K562 (cell line): ENCODE results near the gene MVK. TPM values are rescaled to one million over a fixed set of nuclear protein-coding genes. Genes with fewer than 3 reads are reported as not detected.

Experiments
- ATAC-seq: fragments of 200-7000 bp; cut with Tn5 transposase; 3 replicates; pipeline ENCODE4 v1.9.1; 2020; ENCODE audit warnings: moderate library complexity
- BruUV-seq: library from RNA; stranded (reverse); fragments of 400-500 nt; replicated peaks from 2 replicates; lab custom pipeline; 2021; lab: Mats Ljungman, UMichigan
- CTCF ChIA-PET: fragments of 300-600 bp; formaldehyde crosslinking; extraction: SDS; loops from one replicate; lab custom pipeline; 2021; ENCODE audit warnings: low intra/inter-chr PET ratio; lab: Yijun Ruan, JAX
- POLR2A ChIA-PET: fragments of 300-600, 350-650 bp; sonication (Branson Sonifier 250); formaldehyde crosslinking; extraction: SDS; loops from one replicate; lab custom pipeline; 2021; ENCODE audit warnings: antibody characterized with exemption, inconsistent platforms; lab: Yijun Ruan, JAX
- DNase-seq, 4 experiments: peaks; one replicate each; pipeline versions ENCODE4 v3.0.0 to v3.0.0-alpha.2; 2011 to 2018; ENCODE audit warnings: low spot score in 3 of 4, mixed read lengths in 3 of 4; ENCODE audit errors: extremely low read depth in 1 of 4
- FAIRE-seq: peaks from 2 replicates; lab custom pipeline; 2011; peaks lifted over from hg19 to GRCh38; lab: Jason Lieb, UNC
- H2AFZ ChIP-seq: 2 replicates; pipeline ENCODE4 v1.6.0; 2011; ENCODE audit warnings: low read depth, low read length, control low read depth, inconsistent platforms
- H3K27ac ChIP-seq: fragments of 200-600 bp; 3 replicates; pipeline ENCODE4 v1.8.0; 2011; ENCODE audit warnings: low read depth, mild to moderate bottlenecking, control low read depth, inconsistent platforms, low read length, moderate library complexity, mixed read lengths; ENCODE audit errors: extremely low read depth
- H3K27me3 ChIP-seq, 2 experiments: fragments of 300-600 bp in 1 of 2; 2 replicates in 1 of 2; 3 replicates in 1 of 2; pipeline versions ENCODE4 v1.6.0 to v1.8.0; 2011; ENCODE audit warnings: inconsistent platforms in 2 of 2, low read length in 2 of 2, mild to moderate bottlenecking in 1 of 2, mixed read lengths in 1 of 2, moderate library complexity in 1 of 2; ENCODE audit not compliant: control insufficient read depth in 2 of 2, insufficient read depth in 2 of 2
- H3K36me3 ChIP-seq: fragments of 300-600 bp; 3 replicates; pipeline ENCODE4 v1.8.0; 2011; ENCODE audit warnings: mild to moderate bottlenecking, low read length, inconsistent platforms; ENCODE audit not compliant: control insufficient read depth, insufficient read depth
- H3K4me1 ChIP-seq, 2 experiments: fragments of 200-600 bp in 1 of 2; replicated peaks in 1 of 2; 2 replicates in 1 of 2; 3 replicates in 1 of 2; pipeline versions ENCODE4 v1.5.1 to v1.8.0; 2011; ENCODE audit warnings: inconsistent platforms in 2 of 2, low read length in 2 of 2, mild to moderate bottlenecking in 1 of 2, mixed read lengths in 1 of 2, moderate library complexity in 1 of 2; ENCODE audit not compliant: control insufficient read depth in 2 of 2, insufficient read depth in 2 of 2
- H3K4me2 ChIP-seq: 2 replicates; pipeline ENCODE4 v1.6.1; 2011; ENCODE audit warnings: low read length, control low read depth, inconsistent platforms, mixed read lengths; ENCODE audit not compliant: insufficient read depth
- H3K4me3 ChIP-seq: fragments of 200-600 bp; sonication (generic), shearing (Covaris generic); 2 replicates; pipeline ENCODE4 v1.5.1; 2016; ENCODE audit warnings: control low read depth, inconsistent platforms
- H3K79me2 ChIP-seq: fragments of 200-600 bp; 3 replicates; pipeline ENCODE4 v1.8.0; 2011; ENCODE audit warnings: low read length, inconsistent platforms; ENCODE audit not compliant: control insufficient read depth, insufficient read depth
- H3K9ac ChIP-seq, 2 experiments: 2 replicates each; pipeline versions ENCODE4 v1.6.0 to v1.6.1; 2011; ENCODE audit warnings: low read depth in 2 of 2, low read length in 2 of 2, control low read depth in 1 of 2, inconsistent platforms in 1 of 2, mild to moderate bottlenecking in 1 of 2, mixed read lengths in 1 of 2; ENCODE audit not compliant: insufficient read depth in 1 of 2
- H3K9me1 ChIP-seq: one replicate; pipeline ENCODE4 v1.6.0; 2011; ENCODE audit warnings: inconsistent platforms, mild to moderate bottlenecking, low read length, moderate library complexity; ENCODE audit not compliant: control insufficient read depth, insufficient read depth
- H3K9me3 ChIP-seq: replicated peaks from 2 replicates; pipeline ENCODE4 v1.5.1; 2011; ENCODE audit warnings: low read depth, low read length, inconsistent platforms; ENCODE audit not compliant: control insufficient read depth, insufficient read depth
- H4K20me1 ChIP-seq: replicated peaks from 2 replicates; pipeline ENCODE4 v1.6.1; 2011; ENCODE audit warnings: low read length, inconsistent platforms, mixed read lengths; ENCODE audit not compliant: control insufficient read depth, insufficient read depth
- ARHGAP35 ChIP-seq: fragments of 450-650 bp; IDR thresholded peaks from 2 replicates; pipeline ENCODE4 v1.6.1; 2018; ENCODE audit not compliant: partially characterized antibody
- FOSL1 ChIP-seq: fragments of 200-800 bp; sonication (Bioruptor generic); conservative IDR thresholded peaks from 2 replicates; pipeline ENCODE4 v1.6.1; 2016; ENCODE audit warnings: missing genetic modification characterization, missing compliant biosample characterization
- FOXA1 ChIP-seq: fragments of 450-650 bp; IDR thresholded peaks from 2 replicates; pipeline ENCODE4 v1.6.1; 2016; ENCODE audit warnings: mild to moderate bottlenecking, borderline replicate concordance
- FUS ChIP-seq: fragments of 200-400 bp; formaldehyde crosslinking; optimal IDR thresholded peaks from 2 replicates; pipeline ENCODE3; 2017; ENCODE audit warnings: low read depth, low read length
- HDAC8 ChIP-seq: fragments of 450-650 bp; IDR thresholded peaks from 2 replicates; pipeline ENCODE4 v1.6.1; 2016; ENCODE audit warnings: mild to moderate bottlenecking, missing genetic modification characterization, moderate library complexity, missing compliant biosample characterization
- PCBP2 ChIP-seq: fragments of 200-400 bp; formaldehyde crosslinking; IDR thresholded peaks from 2 replicates; pipeline ENCODE4 v1.6.1; 2018; ENCODE audit warnings: low read length, low read depth, mild to moderate bottlenecking, moderate library complexity; ENCODE audit not compliant: poor library complexity, severe bottlenecking
- RBM25 ChIP-seq: fragments of 200-400 bp; formaldehyde crosslinking; IDR thresholded peaks from 2 replicates; pipeline ENCODE4 v1.6.1; 2018; ENCODE audit warnings: low read length, low read depth, moderate library complexity; ENCODE audit not compliant: severe bottlenecking
- TBP ChIP-seq: optimal IDR thresholded peaks from 2 replicates; pipeline ENCODE3; 2011; ENCODE audit warnings: low read depth, low read length, improper control_type of control experiment
- ZNF146 ChIP-seq: IDR thresholded peaks from one replicate; pipeline ENCODE4 v1.6.1; 2018; ENCODE audit warnings: missing compliant biosample characterization; ENCODE audit not compliant: unreplicated experiment
- WGBS: fragments of 100-300 bp; shearing (Covaris generic); methylation state at CpG from one replicate; pipeline ENCODE4 v1.1.6; 2016; ENCODE audit warnings: low coverage, mixed read lengths; ENCODE audit not compliant: insufficient coverage; ENCODE audit errors: missing lambda C conversion rate; 5-methylcytosine and 5-hydroxymethylcytosine counted together
- in situ Hi-C: fragments of 300-500 bp; cut with MboI; formaldehyde crosslinking; loops from 4 replicates; pipeline ENCODE4 v1.15.0; 2018; ENCODE audit warnings: inconsistent platforms, mixed read lengths
- intact Hi-C: fragments of 100-400 bp; cut with micrococcal nuclease; formaldehyde crosslinking; loops from 2 replicates; pipeline ENCODE4 v1.14.2; 2022
- polyA plus RNA-seq, 8 experiments: library from polyadenylated mRNA; depleted of rRNA in 4 of 8; stranded (reverse) in 5 of 8; unstranded in 3 of 8; fragments of >200 nt; fragmentation: Nextera tagmentation in 2 of 8; fragmentation: Illumina TruSeq in 1 of 8; extraction: Ambion mirVana in 2 of 8; extraction: Trizol in 1 of 8; gene quantifications; 2 replicates each; pipeline versions ENCODE4 v1.2.1 to v1.2.3, GENCODE V29; 2011 to 2014; ENCODE audit warnings: inconsistent platforms in 1 of 8, missing spikeins in 1 of 8
- total RNA-seq, 7 experiments: library from RNA; depleted of rRNA in 6 of 7; stranded (reverse); fragments of >200 nt in 6 of 7; fragmentation: Illumina TruSeq in 2 of 7; extraction: Trizol in 2 of 7; gene quantifications; 2 replicates each; pipeline versions ENCODE4 v1.2.1 to v1.2.3, GENCODE V29; 2011 to 2021; ENCODE audit warnings: low replicate concordance in 1 of 7
- TF ChIP-seq, protein P1 (sequence below): sonication (generic); formaldehyde crosslinking; IDR thresholded peaks from 2 replicates; pipeline ENCODE4 v1.8.1; 2023; ENCODE audit warnings: mild to moderate bottlenecking, missing genetic modification reagents
- TF ChIP-seq, protein P2 (sequence below): sonication (generic); IDR thresholded peaks from 2 replicates; pipeline ENCODE4 v1.6.1; 2016

The MVK gene
- total and polyA plus RNA-seq, 9 of the 15 experiments (the other 6 are each of a cell fraction or from before 2014, with no cell fraction given) = 0.41 to 33.6 (median 18.8) TPM

DNA sequence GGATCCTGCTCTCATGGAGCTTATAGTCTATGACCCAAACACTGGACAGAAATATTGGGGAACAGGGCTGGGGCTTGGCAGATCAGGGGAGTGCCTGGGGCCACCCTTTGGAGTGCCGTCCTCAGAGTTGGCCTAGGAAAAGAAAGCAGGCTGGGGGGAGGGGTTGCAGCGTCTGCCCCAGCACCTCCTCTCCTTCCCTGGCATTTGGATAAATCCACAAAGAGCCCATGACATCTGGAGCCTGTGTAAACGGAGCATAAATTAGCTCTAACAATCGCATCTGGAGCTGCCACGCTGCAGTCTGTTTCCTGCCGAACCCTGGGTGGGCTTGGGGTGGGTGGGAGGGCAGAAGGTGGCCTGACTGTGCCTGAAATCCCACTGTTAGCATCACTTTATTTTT, 63.8 kb downstream of the MVK start (continued):
- TF ChIP-seq FOSL1 (no peak), ARHGAP35 (no peak), PCBP2 (no peak), FUS (no peak), FOXA1 (no peak), HDAC8 (tag) (no peak), ZNF146 (CRISPR knock-in tag) (no peak)
- TF ChIP-seq, protein P1, sequence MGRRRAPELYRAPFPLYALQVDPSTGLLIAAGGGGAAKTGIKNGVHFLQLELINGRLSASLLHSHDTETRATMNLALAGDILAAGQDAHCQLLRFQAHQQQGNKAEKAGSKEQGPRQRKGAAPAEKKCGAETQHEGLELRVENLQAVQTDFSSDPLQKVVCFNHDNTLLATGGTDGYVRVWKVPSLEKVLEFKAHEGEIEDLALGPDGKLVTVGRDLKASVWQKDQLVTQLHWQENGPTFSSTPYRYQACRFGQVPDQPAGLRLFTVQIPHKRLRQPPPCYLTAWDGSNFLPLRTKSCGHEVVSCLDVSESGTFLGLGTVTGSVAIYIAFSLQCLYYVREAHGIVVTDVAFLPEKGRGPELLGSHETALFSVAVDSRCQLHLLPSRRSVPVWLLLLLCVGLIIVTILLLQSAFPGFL = no peak
- TF ChIP-seq, protein P2, sequence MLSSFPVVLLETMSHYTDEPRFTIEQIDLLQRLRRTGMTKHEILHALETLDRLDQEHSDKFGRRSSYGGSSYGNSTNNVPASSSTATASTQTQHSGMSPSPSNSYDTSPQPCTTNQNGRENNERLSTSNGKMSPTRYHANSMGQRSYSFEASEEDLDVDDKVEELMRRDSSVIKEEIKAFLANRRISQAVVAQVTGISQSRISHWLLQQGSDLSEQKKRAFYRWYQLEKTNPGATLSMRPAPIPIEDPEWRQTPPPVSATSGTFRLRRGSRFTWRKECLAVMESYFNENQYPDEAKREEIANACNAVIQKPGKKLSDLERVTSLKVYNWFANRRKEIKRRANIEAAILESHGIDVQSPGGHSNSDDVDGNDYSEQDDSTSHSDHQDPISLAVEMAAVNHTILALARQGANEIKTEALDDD = no peak

DNA sequence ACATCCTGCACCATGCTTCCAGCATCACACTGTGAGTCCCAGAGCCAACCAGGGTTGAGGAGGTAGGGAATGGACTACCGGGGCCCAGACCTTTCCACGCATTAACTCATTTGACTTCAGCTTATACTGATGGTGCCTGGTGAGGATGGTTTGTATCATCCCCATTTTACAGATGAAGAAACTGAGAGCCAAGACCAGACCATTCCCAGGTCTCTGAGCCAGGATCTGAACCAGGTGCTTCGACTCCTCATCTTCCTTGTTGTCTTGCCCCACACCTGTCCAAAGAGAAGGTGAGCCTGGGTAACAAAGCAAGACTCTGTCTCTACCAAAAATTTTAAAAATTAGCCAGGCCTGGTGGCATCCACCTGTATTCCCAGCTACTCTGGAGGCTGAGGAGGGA, 64.4 kb downstream of the MVK start:
- Histone ChIP-seq H3K9me3 (no peaks in the 10 kb centered on the region; the same call in 1 of the 2 replicates), H4K20me1 (peaks cover 3% of the 10 kb centered on the region; the same call in 1 of the 2 replicates), H3K4me2 (no peak overlapping the region), H3K9me1 (no peaks in the 10 kb centered on the region), H3K36me3 (no peaks in the 10 kb centered on the region), H3K79me2 (no peaks in the 10 kb centered on the region), H3K27me3 (peaks cover 0 to 17% of the 10 kb centered on the region in 2 experiments; a peak in 1 of 5 replicates), H2AFZ (no peak overlapping the region), H3K9ac (no peak overlapping the region), H3K4me3 (no peak overlapping the region), H3K27ac (no peak overlapping the region)
- BruUV-seq = no TSS peak
- in situ Hi-C loops = no loop called here
- intact Hi-C loops = no loop called here
- FAIRE-seq = no peak
- ATAC-seq = no peak
- POLR2A ChIA-PET = no interaction called here
- 3% methylated on average over 3 of the region's 3 CpGs for WGBS
- CTCF ChIA-PET = no interaction called here
- TF ChIP-seq RBM25 = peak; percentile 57
- no peak for TF ChIP-seq TBP
- TF ChIP-seq, protein P2 = no peak
- TF ChIP-seq, all 486 proteins: peak for 1
- no peaks in the 10 kb centered on the region for H3K4me1 ChIP-seq
- no peak for DNase-seq
